Stomach smooth muscle (tissue), 2 donors: ENCODE measurements around the gene HOATZ.

Source experiments
- H3K27ac ChIP-seq: one replicate; pipeline ENCODE4 v1.7.0; 2013; ENCODE audit warnings: mild to moderate bottlenecking, low read length, inconsistent platforms
- H3K27me3 ChIP-seq, 2 donors: one replicate each; pipeline ENCODE4 v1.7.0; 2013; ENCODE audit warnings: low read length in 2 of 2; ENCODE audit not compliant: insufficient read depth in 2 of 2, control insufficient read depth in 1 of 2
- H3K36me3 ChIP-seq, 2 donors: one replicate each; pipeline ENCODE4 v1.7.0; 2013; ENCODE audit warnings: low read length in 2 of 2; ENCODE audit not compliant: control insufficient read depth in 2 of 2, insufficient read depth in 2 of 2
- H3K4me1 ChIP-seq: one replicate; pipeline ENCODE4 v1.7.0; 2013; ENCODE audit warnings: low read length; ENCODE audit not compliant: control insufficient read depth, insufficient read depth
- H3K4me3 ChIP-seq, 2 donors: one replicate each; pipeline ENCODE4 v1.7.0; 2013; ENCODE audit warnings: low read length in 2 of 2
- H3K9ac ChIP-seq, 2 donors: one replicate each; pipeline ENCODE4 v1.7.0; 2013; ENCODE audit warnings: low read length in 2 of 2, mild to moderate bottlenecking in 1 of 2
- H3K9me3 ChIP-seq, 2 donors: one replicate each; pipeline ENCODE4 v1.7.0; 2013; ENCODE audit warnings: low read length in 2 of 2; ENCODE audit not compliant: control insufficient read depth in 2 of 2
- donor health status: healthy.
- donor health status: Pancreatic carcinoma.

The HOATZ gene

DNA sequence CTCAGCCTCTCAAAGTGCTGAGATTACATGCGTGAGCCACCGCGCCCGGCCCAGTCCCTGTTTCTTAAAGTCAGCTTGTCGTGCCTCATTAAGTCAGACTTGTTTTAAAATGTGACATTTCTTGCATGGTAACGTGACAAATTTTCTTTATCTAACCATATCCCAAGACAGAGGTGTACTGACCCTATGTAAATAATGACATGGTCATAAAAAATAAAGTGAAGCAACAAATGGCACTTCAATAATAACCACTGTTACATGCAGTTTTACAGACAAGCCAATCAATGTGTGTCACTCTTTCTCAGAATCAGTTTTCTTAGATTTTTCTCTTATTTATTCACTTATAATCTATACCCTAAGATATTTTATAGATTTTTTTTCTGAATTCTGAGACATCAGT, 61.2 kb downstream of the HOATZ start:
- Histone ChIP-seq H3K27ac (no peak overlapping the region), H3K9me3 (no peaks in the 10 kb centered on the region), H3K4me3 (no peak overlapping the region), H3K4me1 (peaks cover 9% of the 10 kb centered on the region), H3K27me3 (no peaks in the 10 kb centered on the region), H3K9ac (no peak overlapping the region), H3K36me3 (no peaks in the 10 kb centered on the region)

DNA sequence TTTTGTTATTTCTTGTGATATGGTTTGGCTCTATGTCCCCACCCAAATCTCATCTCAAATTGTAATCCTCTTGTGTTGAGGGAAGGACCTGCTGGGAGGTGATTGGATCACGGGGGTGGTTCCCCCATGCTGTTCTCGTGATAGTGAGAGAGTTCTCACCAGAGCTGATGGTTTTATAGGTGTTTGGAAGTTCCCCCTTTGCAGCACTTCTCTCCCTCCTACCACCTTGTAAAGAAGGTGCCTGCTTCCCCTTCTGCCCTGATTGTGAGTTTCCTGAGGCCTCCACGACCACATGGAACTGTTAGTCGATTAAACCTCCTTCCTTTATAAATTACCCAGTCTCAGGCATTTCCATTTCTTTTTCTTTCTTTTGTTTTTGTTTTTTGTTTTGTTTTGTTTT, 63.2 kb downstream of the HOATZ start:
- Histone ChIP-seq H3K4me3 (no peak overlapping the region), H3K36me3 (no peaks in the 10 kb centered on the region), H3K9me3 (no peaks in the 10 kb centered on the region), H3K27ac (no peak overlapping the region), H3K9ac (no peak overlapping the region), H3K27me3 (no peaks in the 10 kb centered on the region), H3K4me1 (peaks cover 9% of the 10 kb centered on the region)

DNA sequence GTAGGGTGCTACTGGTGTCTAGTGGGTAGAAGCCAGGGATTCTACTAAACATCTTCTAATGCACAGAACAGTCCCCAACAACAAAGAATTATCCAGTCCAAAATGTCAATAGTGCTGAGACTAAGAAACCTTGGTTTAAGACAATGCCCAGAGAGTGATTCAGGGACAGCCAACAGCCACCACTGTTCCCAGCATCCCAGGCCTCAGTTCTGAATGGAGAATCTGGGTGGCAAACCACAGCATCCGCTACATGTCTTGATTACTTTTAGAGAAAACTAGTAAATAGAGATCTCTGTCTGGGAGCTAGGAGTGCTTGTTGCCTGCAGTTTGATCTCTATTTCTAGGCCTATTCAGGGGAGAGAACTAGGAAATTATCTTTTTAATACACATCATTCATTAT, 66.8 kb downstream of the HOATZ start:
- Histone ChIP-seq H3K4me3 (no peak overlapping the region), H3K9me3 (no peaks in the 10 kb centered on the region), H3K4me1 (peaks cover 2% of the 10 kb centered on the region), H3K36me3 (no peaks in the 10 kb centered on the region), H3K27ac (no peak overlapping the region), H3K27me3 (no peaks in the 10 kb centered on the region), H3K9ac (no peak overlapping the region)

GRCh38 chr11:111582163-111582562, 67.6 kb downstream of the HOATZ start:
- H3K4me3 ChIP-seq = no peak overlapping the region
- H3K9ac ChIP-seq = no peak overlapping the region
- H3K36me3 ChIP-seq = no peaks in the 10 kb centered on the region
- H3K4me1 ChIP-seq = peaks cover 2% of the 10 kb centered on the region
- H3K9me3 ChIP-seq = no peaks in the 10 kb centered on the region
- no peak overlapping the region for H3K27ac ChIP-seq
- H3K27me3 ChIP-seq = no peaks in the 10 kb centered on the region

GRCh38 chr11:111582881-111583280, 68.3 kb downstream of the HOATZ start:
- Histone ChIP-seq H3K36me3 (no peaks in the 10 kb centered on the region), H3K4me1 (peaks cover 2% of the 10 kb centered on the region), H3K9ac (no peak overlapping the region), H3K4me3 (no peak overlapping the region), H3K9me3 (no peaks in the 10 kb centered on the region), H3K27me3 (no peaks in the 10 kb centered on the region), H3K27ac (no peak overlapping the region)

DNA sequence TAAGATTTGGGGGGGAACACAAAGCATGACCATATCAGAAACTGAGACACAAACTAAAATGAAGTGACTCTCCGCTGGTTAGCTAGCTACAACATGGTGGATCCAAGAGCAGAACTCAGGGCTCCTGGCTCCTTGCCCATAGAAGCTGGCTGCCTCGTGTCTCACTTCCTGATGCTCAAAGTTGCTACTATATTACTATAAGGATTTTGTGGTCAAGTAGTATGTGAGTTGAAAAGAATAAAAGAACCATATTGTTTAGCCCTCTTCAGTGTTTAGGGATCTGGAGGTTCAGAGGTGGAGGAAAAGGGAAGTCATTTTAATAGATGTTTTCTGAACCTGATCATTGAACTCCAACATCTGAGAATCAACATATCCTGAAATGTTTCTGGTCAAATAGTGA, 70.8 kb downstream of the HOATZ start:
- no peaks in the 10 kb centered on the region for H3K9me3 ChIP-seq
- peaks cover 2% of the 10 kb centered on the region for H3K4me1 ChIP-seq
- no peak overlapping the region for H3K4me3 ChIP-seq
- H3K27me3 ChIP-seq = no peaks in the 10 kb centered on the region
- no peaks in the 10 kb centered on the region for H3K36me3 ChIP-seq
- H3K27ac ChIP-seq = no peak overlapping the region
- no peak overlapping the region for H3K9ac ChIP-seq

GRCh38 chr11:111586388-111586831, 71.8 kb downstream of the HOATZ start:
- H3K36me3 ChIP-seq = no peaks in the 10 kb centered on the region
- H3K9me3 ChIP-seq = no peaks in the 10 kb centered on the region
- H3K9ac ChIP-seq = no peak overlapping the region
- H3K27me3 ChIP-seq = no peaks in the 10 kb centered on the region
- H3K4me1 ChIP-seq = peaks cover 2% of the 10 kb centered on the region
- no peak overlapping the region for H3K4me3 ChIP-seq
- H3K27ac ChIP-seq = no peak overlapping the region
